B cell (primary cell): ENCODE data around the gene SAP130.

Experiments used
- CTCF ChIP-seq: fragments of 200-600 bp; IDR thresholded peaks from one replicate; pipeline ENCODE4 v1.8.0; 2022; ENCODE audit warnings: antibody characterized with exemption, mild to moderate bottlenecking
- EZH2 ChIP-seq: IDR thresholded peaks from 2 replicates; pipeline ENCODE4 v1.6.1; 2012; ENCODE audit warnings: borderline replicate concordance, low read depth, mild to moderate bottlenecking, moderate library complexity, low read length; ENCODE audit not compliant: insufficient read depth, poor library complexity, severe bottlenecking

DNA sequence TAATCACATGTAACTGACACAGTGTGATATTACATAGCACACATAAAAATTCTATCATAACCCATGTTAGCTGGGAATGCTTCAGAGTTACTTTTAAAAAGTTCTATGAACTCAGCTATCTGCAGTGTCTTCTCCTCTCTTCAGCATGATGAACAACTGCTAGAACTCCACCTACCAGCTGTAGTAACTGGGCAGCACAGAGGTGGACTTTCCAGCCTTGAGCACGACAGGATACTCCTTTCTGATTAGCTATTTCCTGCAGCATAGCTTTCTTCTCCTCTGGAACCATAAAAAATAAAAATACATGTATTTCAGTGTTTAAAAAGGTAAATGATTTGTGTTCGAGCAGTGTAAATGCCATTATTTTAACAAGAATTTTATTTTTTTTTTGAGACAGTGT, 82.6 kb downstream of the SAP130 start:
- TF ChIP-seq CTCF = no peak
- TF ChIP-seq EZH2 = no peak
